Kidney (tissue), 14 donors: ENCODE measurements around the gene ARID1B. TPM values are rescaled to one million over a fixed set of nuclear protein-coding genes. Genes with fewer than 3 reads are reported as not detected.

ENCODE experiments used
- DNase-seq, 5 donors: peaks; one replicate each; pipeline ENCODE4 v3.0.0-alpha.2; 2013 to 2020
- FAIRE-seq: peaks from 2 replicates; lab custom pipeline; 2012; peaks lifted over from hg19 to GRCh38; lab: Jason Lieb, UNC
- H3K27ac ChIP-seq, 2 donors: one replicate each; pipeline ENCODE4 v1.7.0; 2013; ENCODE audit warnings: low read depth in 2 of 2, low read length in 2 of 2, inconsistent platforms in 1 of 2
- H3K27me3 ChIP-seq: one replicate; pipeline ENCODE4 v1.7.1; 2013; ENCODE audit warnings: low read length, inconsistent platforms; ENCODE audit not compliant: control insufficient read depth, insufficient read depth
- H3K36me3 ChIP-seq, 3 donors: one replicate each; pipeline versions ENCODE4 v1.7.0 to v1.7.1; 2013; ENCODE audit warnings: low read length in 3 of 3, control low read depth in 1 of 3, inconsistent platforms in 1 of 3; ENCODE audit not compliant: insufficient read depth in 3 of 3, control insufficient read depth in 2 of 3
- H3K4me1 ChIP-seq, 3 donors: one replicate each; pipeline versions ENCODE4 v1.7.0 to v1.7.1; 2013; ENCODE audit warnings: low read length in 3 of 3, inconsistent platforms in 1 of 3, low read depth in 1 of 3; ENCODE audit not compliant: control insufficient read depth in 2 of 3, insufficient read depth in 2 of 3
- H3K4me3 ChIP-seq, 3 donors: one replicate each; pipeline versions ENCODE4 v1.7.0 to v1.8.1; 2013; ENCODE audit warnings: low read length in 3 of 3, control low read depth in 1 of 3, inconsistent platforms in 1 of 3
- H3K9ac ChIP-seq, 3 donors: one replicate each; pipeline versions ENCODE4 v1.7.0 to v1.7.1; 2013; ENCODE audit warnings: low read length in 3 of 3, control low read depth in 1 of 3, inconsistent platforms in 1 of 3
- H3K9me3 ChIP-seq, 3 donors: one replicate each; pipeline versions ENCODE4 v1.7.0 to v1.7.1; 2013; ENCODE audit warnings: low read length in 3 of 3, control low read depth in 1 of 3, inconsistent platforms in 1 of 3; ENCODE audit not compliant: control insufficient read depth in 2 of 3, insufficient read depth in 1 of 3
- intact Hi-C: fragments of 100-400 bp; cut with DNase I; formaldehyde crosslinking; loops from one replicate; pipeline ENCODE4 v1.11.1; 2022
- polyA plus RNA-seq: library from polyadenylated mRNA; stranded (reverse); fragments of 350-450 nt; fragmentation: Illumina TruSeq; extraction: RNeasy Lipid Tissue Mini Kit (QIAGEN cat#74804); gene quantifications from one replicate; pipeline ENCODE4 v1.2.3, GENCODE V29; 2014; ENCODE audit warnings: low read depth, low replicate concordance; ENCODE audit not compliant: insufficient read depth
- total RNA-seq: library from RNA; stranded (reverse); fragmentation: NEBNext Ultra II Directional; extraction: Animal tissue kit (Norgen Biotek cat#: 25700); gene quantifications from one replicate; pipeline ENCODE4 v1.2.1, GENCODE V29; 2021
- TF ChIP-seq, protein P1 (sequence below): IDR thresholded peaks from 3 replicates; pipeline ENCODE4 v1.5.1; 2012; ENCODE audit warnings: mild to moderate bottlenecking, moderate library complexity, borderline replicate concordance; ENCODE audit not compliant: insufficient read depth; ENCODE audit errors: extremely low read depth
- donor health status: control.
- donor health status: control.
- donor health status: control.
- donor health status: control.
- donor health status: control.
- donor health status: DM: yes; HTN: yes; CAD: no.
- donor health status: Normal renal cell carcinoma (clear cell type).

Gene ARID1B
- total and polyA plus RNA-seq, 2 donors from 2014 or later, result 16.4 to 110 TPM

DNA sequence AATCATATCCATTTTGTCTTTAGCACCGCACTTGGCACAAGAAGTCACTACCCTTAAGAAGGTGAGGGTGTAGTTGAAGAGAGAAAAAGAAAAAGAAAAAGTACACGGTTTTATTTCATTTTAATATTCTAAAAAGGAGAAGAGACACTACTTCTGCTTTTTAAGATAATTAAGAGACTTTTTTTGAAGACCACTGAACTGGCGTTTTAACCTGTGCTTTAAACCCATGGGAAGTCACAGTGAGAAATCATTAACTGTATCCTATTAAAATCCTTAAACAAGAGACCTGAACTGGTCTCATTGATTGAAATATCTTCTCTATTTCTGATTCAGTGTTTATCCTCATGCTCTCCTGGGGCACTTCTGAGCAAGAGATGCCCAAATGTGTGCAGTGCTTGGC is 302.6 kb downstream of the ARID1B start:
- H3K27ac ChIP-seq, result no peak overlapping the region
- H3K4me3 ChIP-seq, result no peak overlapping the region
- H3K9ac ChIP-seq, result no peak overlapping the region
- TF ChIP-seq, protein P1, sequence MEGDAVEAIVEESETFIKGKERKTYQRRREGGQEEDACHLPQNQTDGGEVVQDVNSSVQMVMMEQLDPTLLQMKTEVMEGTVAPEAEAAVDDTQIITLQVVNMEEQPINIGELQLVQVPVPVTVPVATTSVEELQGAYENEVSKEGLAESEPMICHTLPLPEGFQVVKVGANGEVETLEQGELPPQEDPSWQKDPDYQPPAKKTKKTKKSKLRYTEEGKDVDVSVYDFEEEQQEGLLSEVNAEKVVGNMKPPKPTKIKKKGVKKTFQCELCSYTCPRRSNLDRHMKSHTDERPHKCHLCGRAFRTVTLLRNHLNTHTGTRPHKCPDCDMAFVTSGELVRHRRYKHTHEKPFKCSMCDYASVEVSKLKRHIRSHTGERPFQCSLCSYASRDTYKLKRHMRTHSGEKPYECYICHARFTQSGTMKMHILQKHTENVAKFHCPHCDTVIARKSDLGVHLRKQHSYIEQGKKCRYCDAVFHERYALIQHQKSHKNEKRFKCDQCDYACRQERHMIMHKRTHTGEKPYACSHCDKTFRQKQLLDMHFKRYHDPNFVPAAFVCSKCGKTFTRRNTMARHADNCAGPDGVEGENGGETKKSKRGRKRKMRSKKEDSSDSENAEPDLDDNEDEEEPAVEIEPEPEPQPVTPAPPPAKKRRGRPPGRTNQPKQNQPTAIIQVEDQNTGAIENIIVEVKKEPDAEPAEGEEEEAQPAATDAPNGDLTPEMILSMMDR, result no peak
- DNase-seq, result no peak
- H3K36me3 ChIP-seq, result peaks cover 0 to 4% (median 0%) of the 10 kb centered on the region in 3 donors
- intact Hi-C loops, result no loop called here
- H3K4me1 ChIP-seq, result no peaks in the 10 kb centered on the region
- no peaks in the 10 kb centered on the region for H3K27me3 ChIP-seq
- no peaks in the 10 kb centered on the region for H3K9me3 ChIP-seq
- FAIRE-seq, result no peak

DNA sequence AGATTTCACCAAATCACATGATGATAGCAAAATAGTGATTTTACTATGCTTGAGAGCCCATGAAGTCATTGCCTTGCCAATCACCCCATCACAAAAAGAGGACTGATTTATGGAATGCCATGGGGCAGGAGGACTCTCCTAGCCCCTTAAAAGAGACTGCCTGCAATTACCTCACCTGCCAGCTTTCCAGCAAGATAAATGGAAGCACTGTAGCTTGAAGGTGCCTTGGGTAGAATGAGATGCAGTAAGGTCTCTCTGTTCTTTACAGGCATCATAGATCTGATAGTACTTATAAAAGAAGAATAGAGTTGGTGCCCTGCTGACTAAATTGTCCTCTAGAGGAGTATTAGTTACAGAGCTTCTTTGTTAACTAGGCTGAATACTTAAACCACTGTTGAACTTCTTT is 303.8 kb downstream of the ARID1B start:
- Histone ChIP-seq H3K9ac (no peak overlapping the region), H3K9me3 (no peaks in the 10 kb centered on the region), H3K4me1 (no peaks in the 10 kb centered on the region), H3K36me3 (peaks cover 0 to 11% (median 5%) of the 10 kb centered on the region in 3 donors), H3K27me3 (no peaks in the 10 kb centered on the region), H3K4me3 (no peak overlapping the region), H3K27ac (no peak overlapping the region)
- DNase-seq, result peak in 2 of 5 donors; percentile 38 to 46
- no peak for FAIRE-seq
- TF ChIP-seq, protein P1, result no peak
- intact Hi-C loops, result no loop called here

DNA sequence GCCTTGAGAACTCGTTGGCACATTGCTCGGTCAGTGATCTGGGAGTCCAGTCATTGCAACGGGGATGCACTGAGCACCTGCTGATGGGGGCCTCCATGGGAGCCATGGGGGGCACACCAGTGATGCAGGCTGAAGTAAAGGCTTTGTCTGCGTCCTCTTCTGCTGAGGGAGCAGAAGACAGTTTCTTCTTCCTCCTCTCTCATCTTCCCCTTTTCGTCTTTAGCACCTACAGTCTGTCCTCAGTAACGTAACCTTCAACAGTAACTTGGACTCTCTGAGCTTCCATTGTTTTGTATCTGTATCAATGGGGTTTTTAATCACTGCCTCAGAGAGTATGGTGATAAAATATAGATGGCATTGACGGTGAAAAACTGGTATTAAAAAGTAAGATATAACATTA is 306.2 kb downstream of the ARID1B start:
- H3K9ac ChIP-seq, result no peak overlapping the region
- no peaks in the 10 kb centered on the region for H3K9me3 ChIP-seq
- H3K4me1 ChIP-seq, result peaks cover 0 to 2% (median 0%) of the 10 kb centered on the region in 3 donors
- DNase-seq (no peak), FAIRE-seq (no peak)
- TF ChIP-seq, protein P1, result no peak
- intact Hi-C loops, result no loop called here
- peaks cover 0 to 11% (median 8%) of the 10 kb centered on the region in 3 donors for H3K36me3 ChIP-seq
- H3K27me3 ChIP-seq, result no peaks in the 10 kb centered on the region
- no peak overlapping the region for H3K27ac ChIP-seq
- H3K4me3 ChIP-seq, result no peak overlapping the region

DNA sequence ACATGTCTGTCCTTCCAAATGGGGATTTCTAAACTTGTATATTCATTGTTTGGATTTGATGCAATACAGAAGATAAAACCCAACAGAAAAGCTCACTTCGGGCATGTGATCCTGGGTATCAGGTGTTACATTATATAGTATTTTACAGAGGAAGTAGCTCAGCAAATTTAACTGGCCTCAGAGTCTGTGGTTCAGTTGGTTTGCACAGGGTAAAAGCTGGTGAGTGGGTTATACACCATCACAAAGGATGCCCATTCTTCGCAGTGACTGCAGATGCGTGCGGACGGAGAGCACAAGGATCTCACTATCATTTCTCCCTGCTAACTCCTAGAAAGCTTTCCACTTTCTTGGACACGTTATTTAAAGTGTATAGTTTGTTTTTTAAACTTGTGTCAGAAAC is 309.5 kb downstream of the ARID1B start:
- Histone ChIP-seq H3K27ac (no peak overlapping the region), H3K4me1 (peaks cover 0 to 2% (median 0%) of the 10 kb centered on the region in 3 donors), H3K9me3 (no peaks in the 10 kb centered on the region), H3K9ac (no peak overlapping the region), H3K36me3 (peaks cover 0 to 11% (median 8%) of the 10 kb centered on the region in 3 donors), H3K27me3 (no peaks in the 10 kb centered on the region), H3K4me3 (no peak overlapping the region)
- intact Hi-C loops, result no loop called here
- DNase-seq (no peak), FAIRE-seq (no peak)
- TF ChIP-seq, protein P1, result no peak
